BLaER1 (cell line): ENCODE data around the gene ERCC5.

ENCODE experiments used
- H3K27ac ChIP-seq: shearing (Covaris generic); formaldehyde crosslinking; 2 replicates; pipeline ENCODE4 v1.8.1; 2022
- H3K27me3 ChIP-seq: shearing (Covaris generic); formaldehyde crosslinking; 2 replicates; pipeline ENCODE4 v1.8.1; 2022
- H3K36me3 ChIP-seq: shearing (Covaris generic); formaldehyde crosslinking; 2 replicates; pipeline ENCODE4 v1.8.1; 2022
- H3K4me1 ChIP-seq: shearing (Covaris generic); formaldehyde crosslinking; 2 replicates; pipeline ENCODE4 v1.8.1; 2022
- H3K4me2 ChIP-seq: shearing (Covaris generic); formaldehyde crosslinking; 2 replicates; pipeline ENCODE4 v1.8.1; 2022
- H3K4me3 ChIP-seq: shearing (Covaris generic); formaldehyde crosslinking; 2 replicates; pipeline ENCODE4 v1.8.1; 2022
- H3K9ac ChIP-seq: shearing (Covaris generic); formaldehyde crosslinking; 2 replicates; pipeline ENCODE4 v1.8.1; 2022
- H3K9me3 ChIP-seq: shearing (Covaris generic); formaldehyde crosslinking; 2 replicates; pipeline ENCODE4 v1.8.1; 2022
- H4K20me1 ChIP-seq: shearing (Covaris generic); formaldehyde crosslinking; 2 replicates; pipeline ENCODE4 v1.8.1; 2022
- Cebpa-rat ChIP-seq: shearing (Covaris generic); IDR thresholded peaks from 2 replicates; pipeline ENCODE4 v1.8.1; 2022

The ERCC5 gene

GRCh38 chr13:102845630-102846260 is at the start of gene ERCC5:
ERCC5 (plus strand) TSS chr13:102846032; CDS start chr13:102846267, 235 bp downstream.
- Histone ChIP-seq H3K4me3 (peak within 1 kb of the TSS; percentile 89), H3K9ac (peak within 1 kb of the TSS; percentile 93), H3K9me3 (no peaks in the 10 kb centered on the region), H3K4me2 (peak within 1 kb of the TSS; percentile 87), H3K27me3 (no peaks in the 10 kb centered on the region), H3K36me3 (peaks cover 4% of the 10 kb centered on the region; the same call in 1 of the 2 replicates), H3K27ac (peak within 1 kb of the TSS; percentile 94), H4K20me1 (peaks cover 27% of the 10 kb centered on the region), H3K4me1 (peaks cover 39% of the 10 kb centered on the region)
- no peak for TF ChIP-seq Cebpa-rat

- peak within 1 kb of the TSS; percentile 72 for H3K9ac ChIP-seq
- H3K27me3 ChIP-seq: peaks cover 38% of the 10 kb centered on the region
- peak within 1 kb of the TSS; percentile 65; the same call in 1 of the 2 replicates for H3K27ac ChIP-seq
- TF ChIP-seq Cebpa-rat: no peak
- no peaks in the 10 kb centered on the region for H3K36me3 ChIP-seq
- H3K4me3 ChIP-seq: peak within 1 kb of the TSS; percentile 71
- H3K9me3 ChIP-seq: peaks cover 24% of the 10 kb centered on the region
- H3K4me1 ChIP-seq: peaks cover 15% of the 10 kb centered on the region; the same call in 1 of the 2 replicates
- H4K20me1 ChIP-seq: no peaks in the 10 kb centered on the region
- peak within 1 kb of the TSS; percentile 72 for H3K4me2 ChIP-seq
These were observed 47.0 kb upstream of the ERCC5 start, which contains the start of the genes BIVM and POGLUT2 for GRCh38 chr13:102798581-102799425. BIVM (plus strand) TSS chr13:102799119; CDS start chr13:102807268, 8,149 bp downstream. POGLUT2 (minus strand) TSS chr13:102798976; CDS start chr13:102798670, 306 bp downstream.

- Histone ChIP-seq H3K36me3 (no peaks in the 10 kb centered on the region), H3K9ac (peak overlapping the region; percentile 72), H3K27me3 (peaks cover 38% of the 10 kb centered on the region), H3K27ac (peak overlapping the region; percentile 65; the same call in 1 of the 2 replicates), H3K4me3 (peak overlapping the region; percentile 71), H3K4me2 (peak overlapping the region; percentile 72), H3K4me1 (peaks cover 15% of the 10 kb centered on the region; the same call in 1 of the 2 replicates), H4K20me1 (no peaks in the 10 kb centered on the region), H3K9me3 (peaks cover 24% of the 10 kb centered on the region)
- no peak for TF ChIP-seq Cebpa-rat
These were observed 46.2 kb upstream of the ERCC5 start for GRCh38 chr13:102799426-102800144.

GRCh38 chr13:102800145-102801041 is 45.4 kb upstream of the ERCC5 start:
- Histone ChIP-seq H3K4me1 (peaks cover 15% of the 10 kb centered on the region; the same call in 1 of the 2 replicates), H3K9ac (peak overlapping the region; percentile 72), H3K36me3 (no peaks in the 10 kb centered on the region), H4K20me1 (no peaks in the 10 kb centered on the region), H3K4me3 (peak overlapping the region; percentile 71), H3K27ac (peak overlapping the region; percentile 65; the same call in 1 of the 2 replicates), H3K9me3 (peaks cover 24% of the 10 kb centered on the region), H3K27me3 (peaks cover 38% of the 10 kb centered on the region), H3K4me2 (peak overlapping the region; percentile 72)
- no peak for TF ChIP-seq Cebpa-rat

- peaks cover 11% of the 10 kb centered on the region; the same call in 1 of the 2 replicates for H3K4me1 ChIP-seq
- H3K9me3 ChIP-seq: peaks cover 4% of the 10 kb centered on the region
These were observed 40.2 kb upstream of the ERCC5 start for GRCh38 chr13:102805680-102806079.

GRCh38 chr13:102807699-102808098 is 38.1 kb upstream of the ERCC5 start:
- H3K36me3 ChIP-seq: no peaks in the 10 kb centered on the region
- no peak for TF ChIP-seq Cebpa-rat
- no peaks in the 10 kb centered on the region for H4K20me1 ChIP-seq

More at GRCh38 chr13:102805680-102806079, 40.2 kb upstream of the ERCC5 start:
- no peaks in the 10 kb centered on the region for H4K20me1 ChIP-seq
- no peak overlapping the region for H3K27ac ChIP-seq
- H3K4me2 ChIP-seq: no peak overlapping the region
- no peak overlapping the region for H3K9ac ChIP-seq
- H3K4me3 ChIP-seq: no peak overlapping the region
- H3K27me3 ChIP-seq: peaks cover 3% of the 10 kb centered on the region
- no peaks in the 10 kb centered on the region for H3K36me3 ChIP-seq
- TF ChIP-seq Cebpa-rat: no peak

GRCh38 chr13:102812611-102813287 is 33.1 kb upstream of the ERCC5 start:
- Histone ChIP-seq H4K20me1 (no peaks in the 10 kb centered on the region), H3K36me3 (no peaks in the 10 kb centered on the region), H3K27me3 (no peaks in the 10 kb centered on the region), H3K9me3 (peaks cover 17% of the 10 kb centered on the region; the same call in 1 of the 2 replicates), H3K4me1 (no peaks in the 10 kb centered on the region), H3K4me3 (no peak overlapping the region), H3K9ac (no peak overlapping the region), H3K4me2 (no peak overlapping the region), H3K27ac (no peak overlapping the region)
- TF ChIP-seq Cebpa-rat: no peak

More at GRCh38 chr13:102807699-102808098, 38.1 kb upstream of the ERCC5 start:
- no peak overlapping the region for H3K27ac ChIP-seq
- H3K9ac ChIP-seq: no peak overlapping the region
- H3K27me3 ChIP-seq: no peaks in the 10 kb centered on the region
- H3K9me3 ChIP-seq: peaks cover 17% of the 10 kb centered on the region; the same call in 1 of the 2 replicates
- H3K4me2 ChIP-seq: no peak overlapping the region
- no peaks in the 10 kb centered on the region for H3K4me1 ChIP-seq
- no peak overlapping the region for H3K4me3 ChIP-seq

GRCh38 chr13:102814025-102814607 is 31.7 kb upstream of the ERCC5 start:
- Histone ChIP-seq H4K20me1 (no peaks in the 10 kb centered on the region), H3K36me3 (no peaks in the 10 kb centered on the region), H3K4me1 (no peaks in the 10 kb centered on the region), H3K9me3 (peaks cover 17% of the 10 kb centered on the region; the same call in 1 of the 2 replicates), H3K4me2 (no peak overlapping the region), H3K27me3 (no peaks in the 10 kb centered on the region), H3K4me3 (no peak overlapping the region), H3K27ac (no peak overlapping the region), H3K9ac (no peak overlapping the region)
- no peak for TF ChIP-seq Cebpa-rat
